ENCODE results near the gene RAB1A. TPM values are rescaled to one million over a fixed set of nuclear protein-coding genes. Genes with fewer than 3 reads are reported as not detected.

The RAB1A gene
- total RNA-seq, 1 experiment from 2014 or later: 127 TPM

DNA sequence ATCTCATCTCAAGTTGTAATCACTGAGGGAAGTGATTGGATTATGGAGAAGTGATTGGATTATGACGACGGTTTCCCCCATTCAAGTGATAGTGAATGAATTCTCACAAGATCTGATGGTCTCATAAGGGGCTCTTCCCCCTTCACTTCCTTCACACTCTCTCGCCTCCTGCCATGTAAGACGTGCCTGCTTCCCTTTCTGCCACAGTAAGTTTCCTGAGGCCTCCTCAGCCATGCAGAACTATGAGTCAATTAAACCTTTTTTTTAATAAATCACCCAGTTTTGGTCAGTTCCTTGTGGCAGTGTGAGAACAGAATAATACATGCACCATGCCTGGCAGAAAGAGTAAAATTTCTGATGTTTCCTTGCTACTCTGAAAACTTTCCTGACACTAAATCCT is 37.1 kb downstream of the RAB1A start:
- Histone ChIP-seq H3K9me3 (replicated peaks) (no peaks in the 10 kb centered on the region), H3K27me3 (no peaks in the 10 kb centered on the region), H3K36me3 (peaks cover 56% of the 10 kb centered on the region), H3K27ac (no peak overlapping the region), H3K4me3 (no peak overlapping the region), H3K4me1 (no peaks in the 10 kb centered on the region)
- no peak for DNase-seq

DNA sequence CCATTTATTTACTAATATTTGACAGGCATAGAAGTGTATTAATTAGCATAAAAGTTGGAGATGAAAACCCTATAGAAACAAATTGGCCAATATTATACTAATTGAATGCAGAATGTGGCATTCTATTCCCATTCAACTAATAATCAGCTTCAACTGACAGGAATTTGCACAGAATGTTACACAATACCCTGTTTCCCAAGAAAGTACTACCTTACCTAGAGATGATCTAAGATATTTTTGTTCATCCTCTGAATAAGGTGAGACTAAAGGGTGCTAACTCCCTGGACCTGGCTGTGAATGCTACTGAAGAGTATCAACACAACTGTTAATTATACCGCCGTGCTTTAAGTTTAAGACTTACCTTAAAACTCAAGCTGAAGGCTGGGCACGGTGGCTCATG is 44.8 kb downstream of the RAB1A start:
- Histone ChIP-seq H3K27me3 (no peaks in the 10 kb centered on the region), H3K36me3 (peaks cover 73% of the 10 kb centered on the region), H3K4me3 (no peak overlapping the region), H3K4me1 (no peaks in the 10 kb centered on the region), H3K9me3 (replicated peaks) (no peaks in the 10 kb centered on the region), H3K27ac (no peak overlapping the region)
- no peak for DNase-seq

DNA sequence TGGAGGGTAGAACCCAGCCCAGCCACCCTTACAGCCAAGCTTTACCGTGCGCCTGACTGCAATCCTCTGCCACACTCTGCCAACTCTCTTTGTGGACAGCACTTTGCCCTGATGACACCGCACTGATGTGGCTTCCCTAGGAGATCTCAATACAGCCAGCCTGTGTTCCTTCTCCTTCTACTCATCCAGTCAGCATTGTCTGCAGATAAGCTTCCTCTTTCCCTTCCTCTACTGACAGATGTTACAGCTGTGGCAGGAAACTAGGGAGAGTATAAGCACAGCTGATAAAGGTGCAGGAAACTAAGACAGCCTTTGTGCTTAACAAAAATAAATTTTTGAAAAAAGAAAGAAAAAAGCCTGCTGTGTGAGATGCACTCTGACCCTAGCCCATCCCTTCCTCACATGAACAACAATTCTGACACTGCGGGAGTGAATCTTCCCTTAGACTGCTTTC is 48.6 kb downstream of the RAB1A start:
- no peak for DNase-seq
- Histone ChIP-seq H3K4me1 (no peaks in the 10 kb centered on the region), H3K36me3 (peaks cover 54% of the 10 kb centered on the region), H3K27me3 (no peaks in the 10 kb centered on the region), H3K27ac (no peak overlapping the region), H3K9me3 (replicated peaks) (no peaks in the 10 kb centered on the region), H3K4me3 (no peak overlapping the region)

DNA sequence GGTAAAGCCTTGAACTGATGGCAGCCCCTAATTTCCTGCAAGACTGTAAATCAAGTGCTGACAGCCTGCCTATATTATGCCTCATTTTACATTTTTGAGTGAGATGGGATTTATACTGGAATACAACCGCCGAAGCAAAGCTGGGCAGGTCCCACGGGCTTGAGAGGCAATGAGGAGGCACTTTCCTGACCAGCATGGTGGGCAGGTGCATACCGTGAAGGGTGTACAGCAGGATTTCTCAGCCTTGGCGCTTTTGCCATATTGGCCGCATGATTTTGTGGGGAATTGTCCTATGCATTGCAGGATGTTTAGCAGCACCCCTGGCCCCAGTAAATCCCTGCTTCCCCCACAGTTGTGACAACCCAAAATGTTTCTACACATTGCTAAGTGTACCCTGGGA is 50.9 kb downstream of the RAB1A start:
- DNase-seq: no peak
- Histone ChIP-seq H3K4me1 (no peaks in the 10 kb centered on the region), H3K27me3 (no peaks in the 10 kb centered on the region), H3K36me3 (peaks cover 42% of the 10 kb centered on the region), H3K9me3 (replicated peaks) (no peaks in the 10 kb centered on the region), H3K4me3 (no peak overlapping the region), H3K27ac (no peak overlapping the region)

DNA sequence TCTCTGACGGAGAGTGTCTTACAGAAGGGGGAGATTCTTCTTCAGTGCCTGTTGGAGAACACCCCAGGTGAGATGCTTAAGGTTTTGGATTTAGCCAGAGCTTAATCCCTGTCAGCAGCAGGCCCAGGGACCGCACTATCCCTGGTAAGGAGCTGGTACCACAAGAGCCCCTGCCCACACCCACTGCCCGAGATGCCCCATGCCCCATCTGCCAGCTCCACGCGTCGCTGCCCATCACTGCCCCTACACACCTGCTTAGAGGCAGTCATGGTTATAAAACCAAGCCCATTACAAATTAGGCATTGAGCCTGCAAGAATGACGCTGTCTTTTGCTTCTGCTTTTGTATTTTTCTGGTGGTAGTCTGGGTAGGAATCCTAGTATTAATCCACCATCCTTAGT is 52.0 kb downstream of the RAB1A start:
- Histone ChIP-seq H3K9me3 (replicated peaks) (no peaks in the 10 kb centered on the region), H3K4me1 (no peaks in the 10 kb centered on the region), H3K27ac (no peak overlapping the region), H3K4me3 (no peak overlapping the region), H3K27me3 (no peaks in the 10 kb centered on the region), H3K36me3 (peaks cover 39% of the 10 kb centered on the region)
- DNase-seq: no peak

DNA sequence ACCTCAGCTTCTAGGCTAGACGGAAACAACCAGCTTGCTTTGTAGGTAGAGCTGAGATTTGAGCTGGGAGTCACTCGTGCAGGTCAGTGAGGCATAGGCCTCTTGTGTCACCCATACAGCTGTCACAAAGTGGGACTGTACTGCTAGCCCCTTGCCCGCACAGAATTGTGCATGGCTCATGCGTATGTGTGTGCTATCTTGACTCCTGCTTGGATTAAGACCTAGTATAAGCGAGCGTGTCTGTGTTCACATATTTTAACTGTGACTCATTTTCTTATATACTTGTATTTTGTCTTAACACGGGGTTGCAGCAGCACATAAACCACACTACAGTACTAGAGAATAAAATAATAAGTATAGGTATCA is 53.6 kb downstream of the RAB1A start:
- DNase-seq: no peak
- no peak overlapping the region for H3K27ac ChIP-seq
- peaks cover 36% of the 10 kb centered on the region for H3K36me3 ChIP-seq
- no peaks in the 10 kb centered on the region for H3K9me3 ChIP-seq (replicated peaks)
- H3K27me3 ChIP-seq: no peaks in the 10 kb centered on the region
- H3K4me3 ChIP-seq: no peak overlapping the region
- no peaks in the 10 kb centered on the region for H3K4me1 ChIP-seq

DNA sequence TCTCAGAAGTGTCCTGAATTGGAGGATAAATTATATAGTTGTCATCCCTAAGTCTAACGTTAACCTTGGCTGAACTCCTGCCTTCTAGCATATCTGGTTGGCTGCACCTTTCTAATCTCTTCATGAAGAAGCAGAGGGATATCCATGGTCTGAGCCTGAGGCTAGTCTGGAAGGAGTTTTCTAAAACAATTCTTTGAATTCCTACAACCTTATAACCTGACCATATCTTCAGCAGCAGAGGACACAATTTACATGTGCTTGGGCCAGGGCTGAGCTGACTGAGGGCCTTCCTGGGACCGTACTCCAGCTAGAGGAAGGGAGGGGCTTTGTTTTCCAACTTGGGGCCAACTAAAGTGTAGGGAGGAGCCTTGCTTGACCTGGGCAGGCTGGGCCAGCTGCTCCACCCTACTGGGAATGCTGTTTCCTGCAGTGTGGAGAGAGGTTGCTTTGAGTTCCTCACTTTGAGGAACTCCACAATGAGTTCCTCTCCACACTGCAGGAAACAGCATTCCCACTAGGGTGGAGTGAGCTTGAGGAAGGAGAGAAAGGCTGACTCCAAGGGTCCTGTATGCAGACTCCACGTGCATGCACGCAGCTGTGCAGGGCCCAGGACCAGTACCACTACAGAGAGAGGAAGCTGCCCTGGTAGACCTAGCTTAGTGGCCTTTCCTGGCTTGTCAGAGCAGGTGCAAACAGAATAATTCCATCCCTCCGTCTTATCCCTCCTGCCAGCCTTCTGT is 54.1 kb downstream of the RAB1A start:
- H3K27ac ChIP-seq: no peak overlapping the region
- H3K36me3 ChIP-seq: peaks cover 40% of the 10 kb centered on the region

DNA sequence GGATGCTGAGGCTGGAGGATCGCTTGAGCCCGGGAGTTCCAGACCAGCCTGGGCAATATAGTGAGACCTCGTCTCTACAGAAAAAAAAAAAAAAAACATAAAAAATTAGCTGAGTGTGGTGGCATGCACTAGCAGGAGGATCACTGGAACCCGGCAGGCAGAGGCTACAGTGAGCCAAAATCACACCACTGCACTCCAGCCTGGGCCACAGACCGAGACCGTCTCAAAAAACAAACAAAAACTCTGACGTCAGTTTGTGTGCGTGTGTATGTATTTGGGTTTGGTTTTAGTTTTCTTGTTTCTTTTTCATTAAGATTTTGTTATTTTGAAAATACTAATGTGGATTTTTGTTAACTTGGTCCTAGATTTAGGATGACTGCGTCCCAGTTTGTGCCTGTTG is 54.7 kb downstream of the RAB1A start:
- Histone ChIP-seq H3K27ac (no peak overlapping the region), H3K27me3 (no peaks in the 10 kb centered on the region), H3K4me3 (no peak overlapping the region), H3K4me1 (no peaks in the 10 kb centered on the region), H3K9me3 (replicated peaks) (no peaks in the 10 kb centered on the region), H3K36me3 (peaks cover 44% of the 10 kb centered on the region)
- no peak for DNase-seq

More for the DNA sequence above, 54.1 kb downstream of the RAB1A start:
- no peaks in the 10 kb centered on the region for H3K27me3 ChIP-seq
- no peaks in the 10 kb centered on the region for H3K9me3 ChIP-seq (replicated peaks)
- no peaks in the 10 kb centered on the region for H3K4me1 ChIP-seq
- H3K4me3 ChIP-seq: no peak overlapping the region
- DNase-seq: no peak

DNA sequence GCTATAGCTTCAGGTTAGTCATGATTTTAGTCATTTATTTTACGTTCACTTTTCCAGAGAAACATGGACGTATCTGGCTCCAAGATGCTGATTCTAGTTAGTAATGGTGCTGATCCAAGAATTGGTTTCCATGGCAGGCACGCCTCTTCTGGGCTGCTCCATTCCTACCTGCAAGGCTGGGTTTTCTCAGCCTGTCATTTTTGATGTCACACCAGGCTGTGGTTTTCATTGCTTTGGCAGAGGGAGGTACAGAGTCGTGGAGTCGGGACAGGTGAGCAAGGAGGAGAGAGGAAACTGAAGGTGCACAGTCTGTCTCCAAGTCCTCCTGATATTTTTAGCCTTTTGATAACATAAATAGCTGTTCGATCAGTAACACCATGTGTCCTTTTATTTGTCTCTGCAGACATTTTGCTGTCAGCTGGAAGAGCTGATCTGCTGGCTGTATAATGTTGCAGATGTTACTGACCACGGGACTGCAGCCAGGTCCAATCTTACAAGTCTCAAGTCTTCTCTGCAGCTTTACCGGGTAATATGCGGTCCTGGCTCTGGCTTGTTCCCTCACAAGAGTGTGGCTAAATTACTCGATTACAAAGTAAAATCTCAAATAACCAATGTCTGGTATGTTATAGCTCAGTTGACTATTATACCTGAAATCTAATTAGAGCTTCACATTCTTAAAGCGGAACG is 55.9 kb downstream of the RAB1A start:
- H3K27ac ChIP-seq: no peak overlapping the region
- DNase-seq: no peak
- H3K9me3 ChIP-seq (replicated peaks): no peaks in the 10 kb centered on the region
- H3K4me1 ChIP-seq: no peaks in the 10 kb centered on the region
- H3K4me3 ChIP-seq: no peak overlapping the region
- H3K27me3 ChIP-seq: no peaks in the 10 kb centered on the region
- H3K36me3 ChIP-seq: peaks cover 47% of the 10 kb centered on the region

DNA sequence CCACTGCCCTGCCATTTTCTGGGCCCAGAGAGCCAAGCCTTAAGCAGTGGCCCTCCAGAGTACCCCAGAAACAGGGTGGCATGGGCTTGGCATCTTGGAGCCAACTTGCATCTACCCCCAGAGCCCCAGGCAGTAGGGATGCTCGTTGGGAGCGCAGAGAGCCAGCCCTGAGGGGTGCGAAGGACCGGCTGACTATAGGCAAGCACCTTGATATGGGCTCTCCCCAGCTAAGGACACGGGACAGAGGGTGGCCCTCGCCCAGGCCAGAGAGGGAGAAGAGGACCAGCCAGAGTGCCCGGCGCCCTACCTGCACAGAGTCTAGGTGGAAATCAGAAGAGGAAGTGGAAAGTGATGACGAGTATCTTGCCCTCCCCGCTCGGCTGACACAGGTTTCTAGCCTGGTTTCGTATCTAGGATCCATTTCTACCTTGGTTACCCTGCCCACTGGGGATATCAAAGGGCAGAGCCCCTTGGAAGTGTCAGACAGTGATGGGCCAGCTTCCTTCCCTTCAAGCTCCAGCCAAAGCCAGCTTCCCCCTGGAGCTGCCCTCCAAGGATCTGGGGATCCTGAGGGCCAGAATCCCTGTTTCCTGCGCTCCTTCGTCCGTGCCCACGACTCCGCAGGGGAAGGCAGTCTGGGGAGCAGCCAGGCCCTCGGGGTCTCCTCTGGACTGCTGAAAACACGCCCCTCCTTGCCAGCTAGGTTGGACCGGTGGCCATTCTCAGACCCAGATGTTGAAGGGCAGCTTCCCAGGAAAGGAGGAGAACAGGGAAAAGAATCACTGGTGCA is 57.5 kb downstream of the RAB1A start:
- H3K4me1 ChIP-seq: no peaks in the 10 kb centered on the region
- H3K27me3 ChIP-seq: no peaks in the 10 kb centered on the region
- no peak for DNase-seq
- no peaks in the 10 kb centered on the region for H3K9me3 ChIP-seq (replicated peaks)
- H3K36me3 ChIP-seq: peaks cover 41% of the 10 kb centered on the region
- no peak overlapping the region for H3K27ac ChIP-seq
- no peak overlapping the region for H3K4me3 ChIP-seq

DNA sequence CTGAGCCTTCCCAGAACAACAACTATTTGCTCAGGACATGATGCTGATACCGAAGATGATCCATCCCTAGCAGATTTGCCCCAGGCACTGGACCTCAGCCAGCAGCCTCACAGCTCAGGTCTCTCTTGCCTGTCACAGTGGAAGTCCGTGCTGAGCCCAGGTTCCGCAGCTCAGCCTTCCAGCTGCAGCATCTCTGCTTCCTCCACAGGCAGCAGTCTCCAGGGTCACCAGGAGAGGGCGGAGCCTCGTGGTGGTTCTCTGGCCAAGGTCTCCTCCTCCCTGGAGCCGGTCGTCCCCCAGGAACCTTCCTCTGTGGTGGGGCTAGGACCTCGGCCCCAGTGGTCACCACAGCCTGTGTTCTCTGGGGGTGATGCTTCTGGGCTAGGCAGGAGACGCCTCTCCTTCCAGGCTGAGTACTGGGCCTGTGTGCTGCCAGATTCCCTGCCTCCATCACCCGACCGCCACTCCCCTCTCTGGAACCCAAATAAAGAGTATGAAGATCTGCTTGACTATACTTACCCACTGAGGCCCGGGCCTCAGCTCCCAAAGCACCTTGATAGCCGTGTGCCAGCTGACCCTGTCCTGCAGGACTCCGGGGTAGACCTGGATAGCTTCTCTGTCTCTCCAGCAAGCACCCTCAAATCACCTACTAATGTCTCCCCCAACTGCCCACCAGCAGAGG is 58.3 kb downstream of the RAB1A start:
- Histone ChIP-seq H3K4me1 (no peaks in the 10 kb centered on the region), H3K4me3 (no peak overlapping the region), H3K36me3 (peaks cover 41% of the 10 kb centered on the region), H3K27ac (no peak overlapping the region), H3K27me3 (no peaks in the 10 kb centered on the region), H3K9me3 (replicated peaks) (no peaks in the 10 kb centered on the region)
- DNase-seq: peak in 1 of 2 experiments; percentile 13

DNA sequence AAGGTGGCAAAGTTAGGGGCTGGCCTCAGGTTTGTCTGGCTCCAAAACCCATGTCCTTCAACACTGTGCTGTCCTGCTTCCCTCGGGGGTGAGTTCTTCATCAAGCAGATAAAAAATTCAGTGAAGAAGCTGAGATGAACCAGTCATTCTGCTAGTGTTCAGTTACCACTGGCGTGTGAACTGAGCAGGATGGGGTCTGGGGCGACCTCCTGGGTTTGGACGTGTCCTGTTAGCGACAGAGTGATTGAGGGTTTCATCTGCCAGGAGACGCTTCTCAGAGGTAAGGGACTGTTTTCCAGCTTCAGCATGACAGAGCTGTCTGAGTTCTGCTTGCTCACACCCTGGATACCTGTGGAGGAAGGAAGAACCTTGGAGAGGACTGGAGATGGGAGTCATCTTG is 59.0 kb downstream of the RAB1A start:
- Histone ChIP-seq H3K36me3 (peaks cover 41% of the 10 kb centered on the region), H3K27me3 (no peaks in the 10 kb centered on the region), H3K27ac (no peak overlapping the region), H3K9me3 (replicated peaks) (no peaks in the 10 kb centered on the region), H3K4me3 (no peak overlapping the region), H3K4me1 (peaks cover 3% of the 10 kb centered on the region)
- DNase-seq: no peak

DNA sequence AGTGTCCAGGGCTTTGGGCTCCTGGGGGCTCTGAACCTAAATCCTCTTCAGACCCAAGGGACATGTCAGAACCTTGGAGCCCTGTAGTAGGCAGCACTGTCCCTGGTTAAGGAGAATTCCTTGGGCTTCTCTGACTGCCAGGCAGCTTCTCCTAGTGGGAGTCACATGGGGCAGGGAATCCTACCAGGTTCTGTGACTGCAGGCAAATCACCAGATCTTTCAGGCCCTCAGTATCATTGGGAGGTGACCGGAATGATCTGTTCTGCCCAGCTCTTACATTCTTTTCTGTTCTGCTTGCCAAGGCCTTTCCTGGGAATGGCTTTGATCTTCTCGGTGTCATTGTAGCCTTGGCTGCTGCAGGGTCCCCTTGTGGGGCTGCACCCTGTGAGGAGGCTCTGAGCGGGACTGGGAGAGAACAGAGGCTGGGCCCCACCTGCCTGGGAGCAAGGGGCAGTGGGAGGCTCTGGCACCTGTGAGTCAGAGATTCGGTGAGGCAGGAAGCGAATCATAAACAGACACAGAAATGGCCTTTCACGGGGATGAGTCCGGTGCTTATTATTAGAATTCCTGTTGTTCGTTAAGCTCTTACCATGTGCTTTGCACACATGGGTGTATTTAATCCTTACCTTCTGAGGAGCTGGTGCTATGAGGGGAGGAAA is 59.6 kb downstream of the RAB1A start:
- H3K36me3 ChIP-seq: peaks cover 41% of the 10 kb centered on the region
- no peak for DNase-seq
- H3K4me1 ChIP-seq: peaks cover 9% of the 10 kb centered on the region
- no peaks in the 10 kb centered on the region for H3K27me3 ChIP-seq
- H3K27ac ChIP-seq: no peak overlapping the region
- H3K9me3 ChIP-seq (replicated peaks): no peaks in the 10 kb centered on the region
- H3K4me3 ChIP-seq: no peak overlapping the region

DNA sequence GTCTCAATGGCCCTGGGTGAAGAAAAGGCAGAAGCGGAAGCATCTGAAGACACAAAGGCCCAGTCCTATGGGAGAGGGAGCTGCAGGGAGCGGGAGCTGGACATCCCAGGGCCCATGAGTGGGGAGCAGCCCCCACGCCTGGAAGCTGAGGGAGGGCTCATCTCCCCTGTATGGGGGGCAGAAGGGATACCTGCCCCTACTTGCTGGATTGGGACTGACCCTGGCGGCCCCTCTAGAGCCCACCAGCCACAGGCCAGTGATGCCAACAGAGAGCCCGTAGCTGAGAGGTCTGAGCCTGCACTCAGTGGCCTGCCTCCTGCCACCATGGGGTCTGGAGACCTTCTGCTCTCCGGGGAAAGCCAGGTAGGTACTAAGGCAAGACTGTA is 60.5 kb downstream of the RAB1A start:
- Histone ChIP-seq H3K4me1 (peaks cover 12% of the 10 kb centered on the region), H3K27ac (no peak overlapping the region), H3K27me3 (no peaks in the 10 kb centered on the region), H3K36me3 (peaks cover 38% of the 10 kb centered on the region), H3K4me3 (no peak overlapping the region), H3K9me3 (replicated peaks) (no peaks in the 10 kb centered on the region)
- no peak for DNase-seq
